Left ventricle myocardium inferior (tissue), 1 donor: ENCODE measurements around the gene KCNQ1. TPM values are rescaled to one million over a fixed set of nuclear protein-coding genes. Genes with fewer than 3 reads are reported as not detected.

Experiments
- DNase-seq: peaks from one replicate; pipeline ENCODE4 v3.0.0-alpha.2; 2020
- H3K27ac ChIP-seq: fragments of 200-600 bp; replicated peaks from 2 replicates; pipeline ENCODE4 v1.8.0; 2021
- H3K27me3 ChIP-seq: fragments of 200-600 bp; 2 replicates; pipeline ENCODE4 v1.8.0; 2021; ENCODE audit warnings: low read depth
- H3K36me3 ChIP-seq: fragments of 200-600 bp; 2 replicates; pipeline ENCODE4 v1.8.0; 2021
- H3K4me1 ChIP-seq: fragments of 200-600 bp; 2 replicates; pipeline ENCODE4 v1.8.0; 2021
- H3K4me3 ChIP-seq: fragments of 200-600 bp; 2 replicates; pipeline ENCODE4 v1.8.0; 2021; ENCODE audit warnings: mild to moderate bottlenecking, moderate library complexity
- H3K9me3 ChIP-seq: fragments of 200-600 bp; replicated peaks from 2 replicates; pipeline ENCODE4 v1.8.0; 2021
- CTCF ChIP-seq: fragments of 200-600 bp; IDR thresholded peaks from 2 replicates; pipeline ENCODE4 v1.8.0; 2021; ENCODE audit warnings: antibody characterized with exemption, mild to moderate bottlenecking, borderline replicate concordance
- intact Hi-C: fragments of 100-400 bp; cut with micrococcal nuclease; formaldehyde crosslinking; loops from one replicate; pipeline ENCODE4 v1.11.0; 2022
- total RNA-seq: library from RNA; stranded (reverse); fragmentation: NEBNext Ultra II Directional; extraction: Animal tissue kit (Norgen Biotek cat#: 25700); gene quantifications from one replicate; pipeline ENCODE4 v1.2.1, GENCODE V29; 2021
- donor health status: DM: no; HTN: yes; CAD: no; lungs with severe emphysema.

KCNQ1 gene
- total RNA-seq, 1 donor from 2014 or later = 41.8 TPM

GRCh38 chr11:2892967-2893528 is 448.2 kb downstream of the KCNQ1 start:
- H3K36me3 ChIP-seq = no peaks in the 10 kb centered on the region
- H3K4me1 ChIP-seq = peaks cover 32% of the 10 kb centered on the region
- TF ChIP-seq CTCF = no peak
- peak overlapping the region; percentile 67 for H3K4me3 ChIP-seq
- H3K27ac ChIP-seq = peak overlapping the region; percentile 72
- H3K27me3 ChIP-seq = no peaks in the 10 kb centered on the region
- no peaks in the 10 kb centered on the region for H3K9me3 ChIP-seq
- intact Hi-C loops = loop anchor here (10.0 kb wide), 1 partner anchor 708 kb away; no protein-coding TSS in a partner anchor
- DNase-seq = no peak

- DNase-seq = no peak
These were observed 449.1 kb downstream of the KCNQ1 start for GRCh38 chr11:2893935-2894334.

DNA sequence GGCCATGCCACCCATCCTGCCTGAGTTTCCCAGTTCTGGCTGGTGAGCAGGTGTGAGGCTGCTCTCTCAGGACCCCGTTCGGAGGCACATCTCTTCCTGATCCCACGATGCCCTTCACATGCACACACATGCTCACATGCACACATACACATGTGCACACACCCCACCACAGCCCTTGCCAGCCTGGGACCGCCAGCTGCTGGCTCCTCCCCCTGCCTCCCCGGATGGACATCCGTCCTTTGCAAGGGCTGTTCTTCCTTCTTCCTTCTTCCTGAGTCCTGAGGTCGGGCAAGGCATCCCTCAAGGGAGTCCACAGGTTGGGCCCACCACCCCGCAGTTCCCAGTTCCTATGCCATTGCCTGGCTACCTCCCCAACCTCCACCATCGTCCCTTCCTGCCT is 451.2 kb downstream of the KCNQ1 start:
- peaks cover 37% of the 10 kb centered on the region for H3K4me1 ChIP-seq
- H3K4me3 ChIP-seq = no peak overlapping the region
- no peaks in the 10 kb centered on the region for H3K27me3 ChIP-seq
- no peaks in the 10 kb centered on the region for H3K36me3 ChIP-seq
- intact Hi-C loops = loop anchor here (10.0 kb wide), 1 partner anchor 711 kb away; no protein-coding TSS in a partner anchor
- TF ChIP-seq CTCF = no peak
- no peak for DNase-seq
- no peak overlapping the region for H3K27ac ChIP-seq
- no peaks in the 10 kb centered on the region for H3K9me3 ChIP-seq

More at GRCh38 chr11:2893935-2894334, 449.1 kb downstream of the KCNQ1 start:
- H3K4me1 ChIP-seq = peaks cover 34% of the 10 kb centered on the region
- no peak overlapping the region for H3K4me3 ChIP-seq
- TF ChIP-seq CTCF = no peak
- intact Hi-C loops = loop anchor here (10.0 kb wide), 1 partner anchor 709 kb away; no protein-coding TSS in a partner anchor
- H3K27me3 ChIP-seq = no peaks in the 10 kb centered on the region
- H3K9me3 ChIP-seq = no peaks in the 10 kb centered on the region
- no peaks in the 10 kb centered on the region for H3K36me3 ChIP-seq
- H3K27ac ChIP-seq = no peak overlapping the region

GRCh38 chr11:2897048-2897447 is 452.2 kb downstream of the KCNQ1 start:
- H3K4me3 ChIP-seq = no peak overlapping the region
- no peak for DNase-seq
- H3K36me3 ChIP-seq = no peaks in the 10 kb centered on the region
- H3K27ac ChIP-seq = no peak overlapping the region
- peaks cover 36% of the 10 kb centered on the region for H3K4me1 ChIP-seq
- intact Hi-C loops = loop anchor here (10.0 kb wide), 1 partner anchor 712 kb away; no protein-coding TSS in a partner anchor
- no peak for TF ChIP-seq CTCF
- no peaks in the 10 kb centered on the region for H3K9me3 ChIP-seq
- H3K27me3 ChIP-seq = peaks cover 3% of the 10 kb centered on the region

DNA sequence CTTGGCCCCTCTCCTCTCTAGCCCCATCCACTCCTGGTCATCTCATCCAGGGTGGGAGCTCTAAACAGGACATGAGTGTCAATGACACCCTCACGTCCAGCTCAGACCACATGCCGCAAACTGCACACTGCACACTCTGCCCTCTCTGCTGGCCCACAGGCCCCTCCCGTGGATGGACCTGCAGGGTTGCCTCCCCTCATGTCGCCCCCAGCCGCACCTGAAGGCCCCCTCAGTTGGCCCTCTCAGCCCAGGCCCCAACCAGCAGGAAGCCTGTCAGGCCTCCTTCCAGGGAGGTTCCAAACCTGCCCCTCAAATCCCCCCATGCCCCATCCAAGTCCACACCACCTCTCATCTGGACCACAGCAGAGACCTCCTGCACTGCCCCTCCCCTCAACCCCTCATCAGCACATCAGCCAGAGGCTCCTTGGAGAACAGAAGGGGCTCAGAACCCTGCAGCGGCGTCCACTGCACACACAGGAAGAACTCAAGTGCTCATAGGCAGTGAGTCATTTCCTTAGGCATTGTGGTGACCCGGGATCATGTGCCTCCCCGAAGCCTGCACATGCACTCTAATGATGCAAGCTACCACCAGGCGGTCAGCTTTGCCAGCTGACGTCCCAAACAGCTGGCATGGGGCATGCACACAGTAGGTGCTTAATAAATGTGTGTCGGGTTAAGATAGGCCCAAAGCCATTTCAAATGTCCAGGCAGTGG is 453.7 kb downstream of the KCNQ1 start:
- Histone ChIP-seq H3K4me1 (peaks cover 41% of the 10 kb centered on the region), H3K9me3 (no peaks in the 10 kb centered on the region), H3K27ac (peak overlapping the region; percentile 55), H3K36me3 (no peaks in the 10 kb centered on the region), H3K27me3 (peaks cover 18% of the 10 kb centered on the region), H3K4me3 (no peak overlapping the region)
- DNase-seq = peak; percentile 47
- intact Hi-C loops = loop anchor here (10.0 kb wide), 1 partner anchor 714 kb away; no protein-coding TSS in a partner anchor
- TF ChIP-seq CTCF = no peak

Other genes starting within 250 kb of the KCNQ1 start
- gene ASCL2, start 174.4 kb upstream of the KCNQ1 start, total RNA-seq = not detected
- gene C11orf21, start 143.1 kb upstream of the KCNQ1 start, total RNA-seq = 36.0 TPM
- gene TSPAN32, start 143.0 kb upstream of the KCNQ1 start, total RNA-seq = 27.1 TPM
- 412 TPM for gene CD81, start 67.7 kb upstream of the KCNQ1 start, total RNA-seq
- gene TSSC4, start 44.3 kb upstream of the KCNQ1 start, total RNA-seq = 31.7 TPM
- not detected for gene TRPM5, start 494 bp upstream of the KCNQ1 start, total RNA-seq